Spleen (tissue), 7 donors: ENCODE measurements around the gene TTC23L.

ENCODE experiments used
- POLR2A ChIP-seq, 3 donors: fragments of 450-650 bp; IDR thresholded peaks; one replicate each; pipeline ENCODE4 v1.5.1; 2017; ENCODE audit warnings: antibody characterized with exemption in 3 of 3, mild to moderate bottlenecking in 1 of 3
- POLR2AphosphoS5 ChIP-seq, 3 donors: sonication (generic); formaldehyde crosslinking; IDR thresholded peaks; one replicate each; pipeline ENCODE4 v1.5.1; 2017; ENCODE audit warnings: antibody characterized with exemption in 3 of 3
- TF ChIP-seq, protein P1 (sequence below), 11 experiments: fragments of 200-600 bp in 7 of 11; fragments of 450-650 bp in 4 of 11; sonication (generic) in 4 of 11; IDR thresholded peaks in 8 of 11; conservative IDR thresholded peaks in 3 of 11; 1 replicate in 7 of 11; 2 replicates in 4 of 11; pipeline versions ENCODE4 v1.4.0 to v1.8.0; 2016 to 2021; ENCODE audit warnings: antibody characterized with exemption in 11 of 11, inconsistent platforms in 4 of 11, mild to moderate bottlenecking in 1 of 11
- donor health status: DM: no; HTN: no; CAD: no; lungs with moderate emphysema.
- donor health status: DM: no; HTN: no; CAD: no.
- donor health status: DM: no; HTN: no; CAD: no.

GRCh38 chr5:34903260-34903659 lies 64.3 kb downstream of the TTC23L start:
- TF ChIP-seq, protein P1, sequence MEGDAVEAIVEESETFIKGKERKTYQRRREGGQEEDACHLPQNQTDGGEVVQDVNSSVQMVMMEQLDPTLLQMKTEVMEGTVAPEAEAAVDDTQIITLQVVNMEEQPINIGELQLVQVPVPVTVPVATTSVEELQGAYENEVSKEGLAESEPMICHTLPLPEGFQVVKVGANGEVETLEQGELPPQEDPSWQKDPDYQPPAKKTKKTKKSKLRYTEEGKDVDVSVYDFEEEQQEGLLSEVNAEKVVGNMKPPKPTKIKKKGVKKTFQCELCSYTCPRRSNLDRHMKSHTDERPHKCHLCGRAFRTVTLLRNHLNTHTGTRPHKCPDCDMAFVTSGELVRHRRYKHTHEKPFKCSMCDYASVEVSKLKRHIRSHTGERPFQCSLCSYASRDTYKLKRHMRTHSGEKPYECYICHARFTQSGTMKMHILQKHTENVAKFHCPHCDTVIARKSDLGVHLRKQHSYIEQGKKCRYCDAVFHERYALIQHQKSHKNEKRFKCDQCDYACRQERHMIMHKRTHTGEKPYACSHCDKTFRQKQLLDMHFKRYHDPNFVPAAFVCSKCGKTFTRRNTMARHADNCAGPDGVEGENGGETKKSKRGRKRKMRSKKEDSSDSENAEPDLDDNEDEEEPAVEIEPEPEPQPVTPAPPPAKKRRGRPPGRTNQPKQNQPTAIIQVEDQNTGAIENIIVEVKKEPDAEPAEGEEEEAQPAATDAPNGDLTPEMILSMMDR (IDR thresholded peaks at IDR 0.05 in 8 of 11, conservative IDR thresholded peaks at IDR 0.05 in 3 of 11): no peak
- no peak for TF ChIP-seq POLR2A (IDR thresholded peaks at IDR 0.05)
- no peak for TF ChIP-seq POLR2AphosphoS5 (IDR thresholded peaks at IDR 0.05)
